NCI-H69 (cell line): ENCODE results near the gene TRAF3.
"Not testable (repeated sequence)": the region's sequence is repeated elsewhere in the genome, so short reads cannot be mapped to it uniquely, and the experiment has no call there.

Source experiments
- DNase-seq: peaks from one replicate; lab custom pipeline; 2025; lab: John Stamatoyannopoulos, UW

Gene TRAF3

DNA sequence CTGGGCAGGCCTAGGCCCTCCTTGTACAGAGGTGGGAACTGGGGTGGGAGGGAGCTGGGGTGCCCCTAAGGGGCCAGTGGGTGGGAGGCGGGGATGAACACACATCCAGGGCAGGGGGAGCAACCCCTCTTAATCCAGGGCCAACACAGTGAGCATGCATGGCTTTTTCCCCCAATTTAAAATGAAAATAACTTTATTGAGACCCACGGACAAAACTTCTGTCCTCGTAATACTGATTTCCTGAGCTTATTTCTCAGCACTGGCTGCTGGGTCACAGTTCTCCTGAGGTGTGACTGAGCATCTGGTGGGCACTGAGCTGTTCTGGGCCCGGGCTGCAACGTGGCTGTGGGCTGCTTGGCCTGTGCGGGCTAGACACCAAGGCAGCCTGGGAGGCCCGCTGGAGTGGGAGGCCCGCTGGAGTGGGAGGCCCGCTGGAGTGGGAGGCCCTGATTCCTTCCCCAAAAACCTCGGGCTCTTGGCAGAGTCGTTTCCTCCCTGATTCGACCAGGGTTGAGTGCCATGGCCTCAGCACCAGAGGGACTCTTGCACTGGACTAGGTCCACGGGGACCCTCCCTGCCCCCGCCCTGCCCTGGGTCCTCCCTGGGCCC lies 24.9 kb upstream of the TRAF3 start:
- no peak for DNase-seq

DNA sequence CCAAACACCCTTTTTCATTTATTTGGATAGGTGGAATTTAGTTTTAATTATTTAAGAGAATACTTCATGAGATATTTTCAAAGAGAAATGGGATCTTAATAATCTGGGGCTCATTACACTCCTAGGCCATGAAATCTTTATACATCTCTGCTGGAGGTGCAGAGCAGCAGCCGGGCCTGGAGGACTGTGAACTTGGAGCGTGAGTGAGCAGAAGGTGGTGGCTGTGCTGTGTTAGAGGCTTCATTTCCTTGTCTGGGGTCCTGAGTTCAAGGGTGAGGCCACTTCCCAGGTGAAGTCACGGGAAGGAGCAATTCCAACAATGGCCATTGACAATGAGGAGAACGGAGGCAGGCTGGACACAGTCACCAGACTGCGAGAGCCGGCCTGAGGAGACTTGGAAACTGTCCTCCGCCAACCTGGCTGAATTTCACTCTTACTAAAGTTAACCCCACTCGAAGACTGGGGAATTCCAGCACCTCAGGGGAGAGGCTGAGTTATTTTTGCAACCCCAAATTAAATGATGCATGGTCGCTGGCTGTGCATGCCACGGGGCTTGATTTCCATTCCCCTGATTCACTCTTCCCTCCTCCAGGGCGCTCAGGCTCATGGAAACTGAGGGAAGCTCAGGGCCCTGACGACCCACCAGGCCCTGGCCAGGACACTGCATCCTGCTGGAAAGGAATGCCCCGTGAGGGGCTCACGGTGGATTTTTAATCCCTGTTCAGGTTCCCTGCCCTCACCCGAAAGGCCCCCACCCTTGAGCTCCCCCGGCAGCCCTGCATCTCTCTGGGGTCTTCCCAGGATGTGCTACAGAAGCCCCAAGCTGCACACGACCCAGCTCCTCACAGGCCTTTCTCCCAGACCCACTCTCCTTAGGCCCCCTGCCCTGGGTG lies 22.6 kb upstream of the TRAF3 start:
- no peak for DNase-seq

DNA sequence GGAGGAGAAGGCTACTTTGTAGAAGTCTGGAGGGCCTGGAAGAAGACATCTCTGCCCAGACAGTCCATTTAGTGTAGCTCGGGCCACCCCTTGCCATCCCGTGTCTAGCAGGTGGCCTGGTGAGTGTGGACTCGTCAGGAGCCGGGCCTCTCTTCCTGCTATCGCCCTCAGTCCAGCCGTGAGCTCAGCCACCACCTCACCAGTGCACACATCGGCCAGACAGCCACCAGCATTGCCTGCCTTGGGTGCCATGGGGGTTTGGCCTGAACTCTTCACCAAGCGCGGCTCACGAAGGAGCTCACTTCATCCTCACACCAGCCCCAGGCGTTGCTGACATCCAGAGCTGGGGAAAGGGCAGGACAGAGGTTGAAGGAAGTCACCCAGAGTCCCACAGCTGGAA lies 19.6 kb upstream of the TRAF3 start:
- no peak for DNase-seq

DNA sequence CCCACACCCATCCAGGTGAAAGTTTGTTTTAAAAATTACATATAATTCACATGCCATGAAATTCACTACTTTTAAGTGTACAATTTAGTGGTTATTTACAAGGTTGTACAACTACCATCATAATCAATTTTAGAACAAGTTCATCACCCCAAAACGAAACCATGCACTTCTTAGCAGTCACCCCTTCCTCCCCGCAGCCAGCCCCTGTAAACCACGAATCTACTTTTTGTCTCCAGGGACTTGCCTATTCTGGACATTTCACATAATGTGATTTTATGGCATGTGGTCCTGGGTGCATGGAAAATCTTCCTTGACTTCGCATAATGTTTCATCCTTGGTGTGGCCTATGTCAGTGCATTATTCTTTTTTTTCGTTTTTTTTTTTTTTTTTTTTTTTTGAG lies 19.2 kb upstream of the TRAF3 start:
- no peak for DNase-seq

DNA sequence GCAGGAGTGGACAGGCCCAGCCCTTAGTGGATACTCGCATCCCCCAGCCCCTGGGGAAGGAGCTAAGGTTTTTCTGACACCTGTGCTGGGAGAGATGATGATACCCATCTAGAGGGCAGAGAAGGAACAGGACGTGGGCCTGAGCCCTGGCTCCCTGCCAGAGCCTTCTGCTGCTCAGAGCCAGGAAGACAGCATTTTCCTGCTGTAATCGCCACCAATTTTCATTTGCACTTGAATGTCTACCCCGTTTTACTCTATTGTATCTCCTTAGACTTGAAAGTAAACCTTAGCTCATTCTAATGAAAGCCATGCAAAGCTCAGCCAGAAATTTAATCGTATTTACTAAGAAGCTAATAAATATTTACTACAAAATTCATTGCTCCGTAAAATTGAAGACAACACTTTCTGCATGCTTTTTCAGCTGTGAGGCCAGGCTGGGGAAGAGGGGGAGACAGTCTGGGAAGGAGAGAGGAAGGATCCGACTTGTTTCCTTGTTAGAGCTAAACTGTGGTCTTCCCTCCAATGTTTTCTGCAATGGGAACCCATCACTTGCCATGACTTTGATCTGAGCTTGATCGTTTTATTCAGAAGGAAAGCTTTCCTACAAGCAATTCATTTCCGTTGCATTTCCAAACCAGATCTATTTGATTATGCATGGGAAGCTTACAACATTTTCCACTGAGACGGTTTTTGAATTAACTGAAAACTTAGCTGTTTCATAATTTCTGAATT lies 17.6 kb upstream of the TRAF3 start:
- peak; percentile 78 for DNase-seq

DNA sequence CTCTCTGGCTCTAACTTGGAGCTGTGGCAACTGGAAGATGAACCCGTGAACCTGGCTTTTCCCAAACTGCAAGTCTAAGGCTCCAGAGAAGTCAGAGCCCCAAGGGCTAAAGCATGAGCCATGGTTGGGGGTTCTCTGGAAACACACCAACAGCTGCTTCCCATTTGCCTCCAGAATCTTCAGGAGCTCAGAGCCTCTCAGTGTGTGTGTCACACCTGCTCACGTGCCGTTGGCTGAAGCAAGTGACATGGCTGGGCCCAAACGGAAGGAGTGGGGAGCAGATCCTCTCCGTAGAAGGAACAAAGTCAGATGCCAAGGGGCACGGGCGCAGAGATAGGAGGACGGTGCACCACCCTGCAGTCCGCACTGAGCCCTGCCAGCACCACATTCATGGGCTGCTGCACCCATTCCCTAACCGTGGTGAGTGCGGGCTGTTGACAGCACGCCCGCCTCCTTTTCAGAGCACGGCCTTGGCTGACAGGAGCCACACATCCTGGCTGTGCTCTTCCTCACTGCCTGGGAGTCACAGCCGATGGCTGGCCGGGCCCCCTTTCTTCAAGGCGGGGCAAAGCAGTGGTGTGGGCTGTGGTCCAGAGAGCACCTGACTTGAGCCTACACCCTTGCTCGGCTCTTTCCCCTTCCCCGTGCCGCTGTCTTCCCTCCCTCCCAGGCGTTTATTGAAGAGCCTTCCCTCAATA lies 16.6 kb upstream of the TRAF3 start:
- DNase-seq, result no peak

DNA sequence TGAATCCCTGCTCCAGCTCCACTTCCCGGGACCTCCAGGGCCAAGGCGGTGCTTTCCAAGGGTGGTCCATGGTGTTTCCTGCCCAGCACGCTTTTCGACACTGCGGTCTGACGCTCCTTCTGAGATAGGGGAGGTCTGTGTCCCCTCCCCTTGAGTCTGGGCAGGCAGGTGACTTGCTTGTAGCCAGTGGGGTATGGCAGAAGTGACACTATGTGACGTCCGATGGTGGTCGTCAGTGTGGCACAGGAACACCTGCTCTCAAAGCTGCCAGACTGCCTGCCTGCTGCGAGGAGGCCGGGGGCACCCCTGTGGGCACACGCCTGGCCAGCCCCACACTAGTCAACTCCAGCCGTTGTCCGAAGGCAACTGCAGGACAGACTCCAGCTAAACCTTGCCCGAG lies 16.0 kb upstream of the TRAF3 start:
- DNase-seq, result no peak

DNA sequence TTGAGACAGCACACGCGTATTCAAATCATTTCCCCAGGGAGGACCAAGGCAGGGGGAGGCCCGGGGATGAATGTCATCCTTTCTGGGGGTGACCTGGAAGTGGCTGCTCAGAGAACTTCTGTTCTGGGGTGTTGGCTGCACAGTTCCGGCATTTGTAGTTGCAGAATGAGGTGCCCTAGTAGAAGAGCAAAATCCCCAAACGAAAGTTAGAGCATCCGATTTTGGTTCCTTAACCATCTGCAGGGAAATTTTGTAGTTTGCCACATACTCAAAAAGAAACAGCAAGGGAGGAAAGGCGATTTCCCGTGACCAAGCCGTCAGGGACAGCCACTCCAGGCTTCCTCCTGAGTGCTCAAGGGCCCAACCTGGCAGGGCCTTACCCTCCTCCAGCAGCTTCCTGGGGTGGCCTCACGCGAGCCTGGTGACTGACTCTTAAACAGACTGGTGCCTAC lies 13.0 kb upstream of the TRAF3 start:
- DNase-seq, result no peak

DNA sequence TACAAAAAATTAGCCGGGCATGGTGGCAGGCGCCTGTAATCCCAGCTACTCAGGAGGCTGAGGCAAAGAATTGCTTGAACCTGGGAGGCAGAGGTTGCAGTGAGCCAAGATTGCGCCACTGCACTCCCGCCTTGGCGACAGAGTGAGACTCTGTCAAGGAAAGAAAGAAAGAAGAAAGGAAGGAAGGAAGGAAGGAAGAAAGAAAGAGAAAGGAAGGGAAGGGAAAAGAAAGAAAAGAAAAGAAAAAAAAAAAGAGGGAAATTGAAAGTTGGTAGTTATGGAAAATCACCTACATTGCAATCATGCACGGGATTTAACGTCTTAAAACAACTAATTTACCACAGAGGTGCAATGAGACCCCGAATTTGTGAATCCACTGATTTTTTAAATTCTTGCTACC lies 11.5 kb upstream of the TRAF3 start:
- DNase-seq, result not testable (repeated sequence)

DNA sequence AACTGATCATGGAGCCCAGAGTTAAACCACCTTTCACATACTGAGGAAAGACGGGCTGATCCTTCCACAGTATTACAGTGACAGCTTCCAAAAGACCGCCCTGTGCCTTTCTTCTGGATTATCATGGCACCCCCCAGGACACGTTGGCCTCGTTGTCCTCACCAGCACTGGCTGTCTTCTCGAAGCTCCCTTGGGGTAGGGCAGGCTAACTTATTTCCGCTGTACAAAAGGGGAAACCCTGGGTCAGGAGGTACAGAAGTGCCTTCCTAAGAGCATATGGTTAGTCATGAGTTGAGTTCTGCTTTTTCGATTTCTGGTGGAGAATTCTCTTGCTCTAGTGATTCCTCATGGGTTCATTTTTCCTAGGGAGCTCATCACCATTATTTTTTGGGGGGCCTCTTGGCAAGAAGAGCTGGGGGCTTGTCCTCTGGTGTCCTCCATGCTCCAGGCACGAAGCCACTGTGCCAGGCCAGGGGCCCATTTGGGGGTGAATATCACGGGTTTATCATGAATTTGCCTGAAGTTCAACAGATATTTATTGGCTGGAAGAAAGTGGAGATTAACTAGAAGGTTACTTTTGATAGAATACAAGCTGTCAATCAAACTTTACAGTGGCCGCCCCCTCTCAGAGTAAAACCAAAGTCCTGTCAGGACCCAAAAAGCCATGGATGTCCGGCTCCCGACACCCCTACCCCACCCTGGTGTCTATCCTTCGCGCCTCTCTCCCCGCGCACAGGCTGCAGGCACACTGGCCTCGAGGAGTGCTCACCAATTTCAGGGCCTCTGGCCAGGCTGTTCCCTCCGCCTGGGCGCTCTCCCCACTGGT lies 8.8 kb upstream of the TRAF3 start:
- no peak for DNase-seq

DNA sequence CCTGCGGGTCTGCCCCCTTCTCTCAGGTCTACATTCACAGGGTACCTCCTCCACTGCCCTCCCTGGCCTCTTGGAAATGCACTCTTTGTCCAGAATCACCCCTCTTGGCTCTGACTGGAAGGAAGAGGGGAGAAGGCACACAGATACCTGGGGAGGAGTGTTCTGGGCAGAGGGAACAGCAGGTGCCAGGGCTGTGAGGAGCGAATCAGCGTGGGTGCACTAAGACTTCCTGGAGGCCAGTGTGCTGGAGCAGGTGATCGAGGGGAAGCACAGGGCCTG lies 8.3 kb upstream of the TRAF3 start:
- DNase-seq, result no peak

DNA sequence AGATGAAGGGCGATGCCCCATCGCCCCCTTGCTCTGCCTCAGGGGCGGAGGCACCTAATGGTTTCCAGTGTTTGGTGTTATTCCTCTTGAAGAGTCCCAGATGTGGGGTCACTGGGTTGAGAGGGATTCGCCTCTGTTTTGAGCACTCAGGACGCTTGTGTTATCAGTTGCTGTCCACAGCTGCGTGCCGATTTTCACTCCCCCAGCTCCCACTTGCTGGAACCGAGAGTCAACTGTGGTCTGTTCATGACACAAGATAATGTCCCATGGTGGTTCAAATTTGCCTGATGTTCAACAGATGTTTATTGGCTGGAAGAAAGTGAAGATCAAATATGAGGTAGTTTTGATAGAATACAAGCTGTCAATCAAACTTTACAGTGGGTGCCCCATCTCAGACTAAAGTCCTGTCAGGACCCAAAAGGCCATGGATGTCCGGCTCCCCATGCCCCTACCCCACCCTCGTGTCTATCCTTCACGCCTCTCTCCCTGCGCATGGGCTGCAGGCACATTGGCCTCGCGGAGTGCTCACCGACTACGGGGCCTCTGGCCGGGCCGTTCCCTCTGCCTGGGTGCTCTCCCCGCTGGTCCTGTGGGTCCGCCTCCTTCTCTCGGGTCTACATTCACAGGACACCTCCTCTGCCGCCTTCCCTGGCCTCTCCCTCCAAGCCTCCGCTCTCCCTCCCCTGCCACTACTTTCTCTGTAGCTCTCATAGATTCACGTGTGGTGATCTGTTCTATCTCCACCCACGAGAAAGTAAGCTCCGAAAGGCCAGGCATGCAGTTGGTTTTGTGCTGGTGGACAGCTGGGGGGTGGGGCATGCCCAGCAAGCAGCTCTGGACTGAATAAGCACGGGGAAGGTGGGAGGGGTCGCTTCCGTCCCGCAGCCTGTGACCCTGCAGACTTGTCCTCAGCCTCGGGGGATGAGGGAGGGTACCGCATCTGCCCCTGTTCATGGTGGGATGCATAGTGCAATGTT lies 6.8 kb upstream of the TRAF3 start:
- DNase-seq, result no peak

DNA sequence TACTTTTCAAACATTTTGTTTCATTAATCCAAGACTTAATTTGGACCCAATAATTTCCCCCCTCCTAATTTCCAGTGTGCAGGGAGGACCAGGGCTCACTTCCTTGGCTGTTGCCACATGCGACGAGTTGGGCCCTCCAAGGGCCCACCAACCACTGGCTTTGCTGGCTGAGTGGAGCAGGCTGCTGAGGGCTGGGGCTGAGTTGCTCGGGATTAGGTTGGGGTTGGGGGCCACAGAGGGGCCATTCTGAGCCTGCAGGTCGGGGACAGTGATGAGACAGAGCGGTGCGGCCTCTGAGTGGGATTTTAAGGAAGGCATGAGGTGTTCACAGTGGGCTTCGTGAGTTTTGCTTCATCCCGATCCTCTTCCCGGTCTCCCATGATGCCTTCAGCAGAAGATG lies 6.1 kb upstream of the TRAF3 start:
- no peak for DNase-seq

DNA sequence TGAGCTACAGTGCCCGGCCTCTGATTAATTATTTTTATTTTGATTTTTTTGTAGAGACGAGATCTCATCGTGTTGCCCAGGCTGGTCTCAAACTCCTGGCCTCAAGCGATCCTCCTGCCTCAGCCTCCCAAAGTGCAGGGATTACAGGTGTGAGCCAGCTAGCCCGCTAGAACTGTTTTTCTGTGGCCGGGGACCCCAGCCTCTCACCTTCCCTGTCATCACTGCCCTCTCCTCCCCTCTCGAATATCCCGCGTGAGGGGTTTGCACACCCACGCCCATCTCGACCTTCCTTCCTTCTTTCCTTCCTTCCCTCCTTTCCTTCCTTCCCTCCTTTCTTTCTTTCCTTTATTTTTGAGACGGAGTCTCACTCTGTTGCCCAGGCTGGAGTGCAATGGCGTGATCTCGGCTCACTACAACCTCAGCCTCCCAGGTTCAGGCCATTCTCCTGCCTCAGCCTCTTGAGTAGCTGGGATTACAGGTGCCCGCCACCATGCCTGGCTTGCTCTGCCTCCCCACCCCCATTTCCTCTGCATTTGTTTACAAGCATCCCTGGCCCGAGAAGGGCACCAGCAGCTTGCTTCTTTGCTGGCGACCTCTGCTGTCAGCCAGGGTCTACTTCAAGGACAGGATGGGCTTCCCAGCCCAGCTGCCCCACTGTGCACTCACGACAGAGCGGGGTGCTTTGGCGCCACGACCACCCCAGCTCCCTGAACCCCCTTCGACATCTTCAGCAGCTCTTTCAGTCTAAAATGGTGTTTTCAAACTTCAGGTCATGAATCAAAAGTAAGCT lies 4.3 kb upstream of the TRAF3 start:
- DNase-seq, result peak; percentile 71

DNA sequence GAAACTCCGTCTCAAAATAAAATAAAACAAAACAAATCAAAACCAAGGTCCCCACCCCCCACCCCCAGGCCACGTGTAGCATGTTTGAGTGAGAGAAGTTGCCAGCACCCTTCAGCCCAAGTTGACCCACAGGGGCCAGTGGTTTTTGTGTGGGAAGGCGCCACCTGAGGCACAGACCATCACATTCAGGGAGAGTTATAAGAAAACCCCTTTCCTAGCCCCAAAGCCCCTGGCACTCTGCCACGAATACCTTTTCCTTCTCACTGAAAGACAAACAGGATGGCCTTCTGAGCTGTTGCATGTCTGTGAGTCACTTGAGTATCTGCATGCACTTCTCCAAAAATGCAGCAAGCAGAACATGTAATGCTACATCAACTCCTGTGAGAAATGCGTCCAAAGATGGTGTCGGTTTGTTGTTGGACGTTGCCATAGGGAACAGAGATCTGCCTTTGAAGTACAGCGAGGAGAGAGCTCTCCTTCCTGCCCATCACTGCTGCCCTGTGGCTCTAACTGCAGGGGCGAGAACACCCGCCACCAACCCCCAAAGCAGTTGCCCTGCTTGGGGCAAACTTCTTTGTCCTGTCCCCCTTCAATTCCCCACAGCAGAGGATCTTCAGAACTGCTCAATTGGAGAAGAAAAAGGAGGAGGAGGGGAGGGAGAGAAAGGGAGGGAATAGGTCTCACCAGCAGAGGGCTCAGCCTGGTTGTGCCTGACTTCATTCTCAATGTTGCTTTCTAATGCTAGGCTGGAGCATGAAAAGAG lies 2.7 kb upstream of the TRAF3 start:
- peak; percentile 78 for DNase-seq

DNA sequence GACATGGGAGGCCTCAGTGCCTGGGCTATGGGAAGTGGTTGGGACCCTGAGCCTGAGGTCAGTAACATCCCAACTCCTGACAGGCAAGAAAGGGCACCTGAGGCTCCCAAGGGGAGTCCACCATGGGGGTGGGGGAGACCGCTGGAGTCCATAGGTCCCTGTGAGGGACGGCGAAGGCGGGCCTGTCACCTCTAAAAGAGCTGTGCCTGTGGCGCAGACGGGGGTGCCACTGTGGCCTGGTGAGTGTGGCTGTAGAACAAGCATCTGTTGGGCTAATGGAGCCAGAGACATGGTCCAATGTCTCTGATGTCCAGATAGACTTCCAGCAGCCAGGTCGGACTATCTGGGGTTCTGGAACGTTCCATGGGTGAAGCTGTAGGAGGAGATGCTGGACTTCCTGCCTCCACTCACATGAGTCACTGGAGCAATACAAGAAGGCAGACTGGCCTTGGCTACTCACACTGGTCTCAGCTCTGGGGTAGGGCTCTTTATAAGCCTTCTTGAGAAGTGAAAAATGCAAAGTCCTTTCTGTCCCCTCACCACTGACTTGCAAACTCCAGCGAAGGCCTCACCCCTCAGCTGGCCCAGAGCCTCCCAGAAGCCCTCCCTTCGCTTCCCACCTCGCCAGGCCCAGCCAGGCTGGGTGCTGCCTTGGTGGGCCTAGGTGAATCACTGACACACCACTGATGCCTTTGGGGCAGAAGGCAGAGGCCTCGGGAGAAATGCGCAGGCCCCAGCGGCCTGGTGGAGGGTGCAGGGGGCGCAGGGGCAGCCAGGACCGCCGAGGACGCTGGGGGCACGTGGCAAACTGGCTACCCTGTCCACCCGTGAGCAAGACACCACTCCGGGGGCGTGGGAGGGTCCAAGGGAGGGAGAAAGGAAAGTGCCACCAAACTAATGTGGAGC lies 1.1 kb upstream of the TRAF3 start:
- DNase-seq, result peak; percentile 54

DNA sequence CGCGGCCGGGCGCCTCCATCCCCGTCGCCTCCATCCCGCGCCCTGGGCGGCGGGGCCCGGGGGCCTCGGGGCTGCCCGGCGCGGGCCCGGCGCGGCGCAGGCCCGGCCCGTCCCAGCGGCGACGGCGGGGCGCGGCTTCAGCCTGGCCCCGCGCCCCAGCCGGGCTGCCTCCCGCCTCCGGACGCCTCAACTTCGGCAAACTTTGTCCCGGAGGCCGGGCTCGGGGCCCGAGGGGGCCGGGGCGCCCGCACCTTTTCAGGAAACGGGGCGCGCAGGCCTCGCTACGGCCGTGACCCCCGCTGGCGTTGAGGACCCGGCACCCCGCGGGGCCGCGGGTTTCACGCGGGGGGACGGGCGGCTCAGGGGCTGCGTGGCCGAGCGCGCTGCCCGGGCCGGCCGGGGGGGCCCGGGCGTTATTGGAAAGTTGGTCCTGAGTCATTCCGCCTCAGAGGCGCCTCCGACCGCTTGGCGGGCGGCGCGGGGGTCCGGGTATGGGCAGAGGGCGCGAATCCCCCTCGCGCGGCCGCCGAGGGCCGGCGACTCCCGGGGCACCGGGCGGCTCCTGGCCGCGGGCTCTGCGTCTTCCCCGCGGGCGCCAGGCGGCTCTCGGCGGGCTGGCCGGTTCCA lies 575 bp downstream of the TRAF3 start:
- DNase-seq, result peak; percentile 63
